Mesodermal cell (in vitro differentiated cells): ENCODE measurements around the gene P2RX6.

Experiments used
- H3K27ac ChIP-seq: 2 replicates; pipeline ENCODE4 v1.7.0; 2013; ENCODE audit warnings: mild to moderate bottlenecking, low read depth, low read length, moderate library complexity; ENCODE audit not compliant: severe bottlenecking
- H3K36me3 ChIP-seq: 2 replicates; pipeline ENCODE4 v1.7.1; 2013; ENCODE audit warnings: mild to moderate bottlenecking, low read length, moderate library complexity; ENCODE audit not compliant: control insufficient read depth, insufficient read depth
- H3K4me1 ChIP-seq: one replicate; pipeline ENCODE4 v1.7.1; 2013; ENCODE audit warnings: mild to moderate bottlenecking, low read length; ENCODE audit not compliant: insufficient read depth, control insufficient read depth, poor library complexity, severe bottlenecking
- H3K4me3 ChIP-seq: 2 replicates; pipeline ENCODE4 v1.7.0; 2013; ENCODE audit warnings: low read length, control low read depth, mild to moderate bottlenecking; ENCODE audit not compliant: insufficient read depth, poor library complexity, severe bottlenecking; ENCODE audit errors: extremely low read depth
- H3K9me3 ChIP-seq: 2 replicates; pipeline ENCODE4 v1.7.1; 2013; ENCODE audit warnings: mild to moderate bottlenecking, low read length, moderate library complexity; ENCODE audit not compliant: control insufficient read depth
- WGBS, 2 experiments: methylation state at CpG; one replicate each; pipeline ENCODE4 v1.1.5; 2013; ENCODE audit warnings: missing lambda C conversion rate in 2 of 2; ENCODE audit not compliant: insufficient coverage in 2 of 2; 5-methylcytosine and 5-hydroxymethylcytosine counted together

P2RX6 gene

GRCh38 chr22:20980938-20981722 is 33.8 kb upstream of the P2RX6 start:
- H3K4me3 ChIP-seq, result peak overlapping the region; percentile 83
- H3K27ac ChIP-seq, result peak overlapping the region; percentile 71
- peaks cover 11% of the 10 kb centered on the region for H3K4me1 ChIP-seq
- 75 to 100% methylated on average over 4 of the region's 10 CpGs for WGBS, 2 experiments
- peaks cover 12% of the 10 kb centered on the region for H3K9me3 ChIP-seq
- H3K36me3 ChIP-seq, result peaks cover 24% of the 10 kb centered on the region

- Histone ChIP-seq H3K4me3 (peak within 1 kb of the TSS; percentile 83), H3K9me3 (peaks cover 12% of the 10 kb centered on the region), H3K4me1 (peaks cover 11% of the 10 kb centered on the region), H3K27ac (peak within 1 kb of the TSS; percentile 71), H3K36me3 (peaks cover 28% of the 10 kb centered on the region)
- 0 to 1% methylated on average over 75 to 76 of the region's 87 CpGs for WGBS, 2 experiments
Observed at GRCh38 chr22:20981787-20982562, 33.0 kb upstream of the P2RX6 start, which contains the start of gene LZTR1. LZTR1 (plus strand) TSS chr22:20982297; CDS start chr22:20982372, 75 bp downstream.

DNA sequence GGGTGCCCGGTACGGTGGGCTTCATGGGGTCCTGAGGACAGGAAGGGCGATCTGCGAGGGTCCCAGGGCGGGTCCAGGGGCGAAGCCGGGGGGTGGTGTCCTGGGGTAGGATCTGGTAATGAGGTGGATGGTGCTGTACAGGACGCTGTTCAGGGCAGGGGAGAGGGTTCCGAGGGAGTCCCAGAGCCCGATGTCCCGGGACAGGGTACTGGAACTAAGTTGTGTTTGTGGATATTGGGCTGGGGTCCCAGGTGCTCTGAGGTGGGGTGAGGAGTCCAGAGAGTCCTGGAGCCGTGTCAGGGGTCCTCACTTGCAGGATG is 32.4 kb upstream of the P2RX6 start:
- H3K27ac ChIP-seq, result no peak overlapping the region

DNA sequence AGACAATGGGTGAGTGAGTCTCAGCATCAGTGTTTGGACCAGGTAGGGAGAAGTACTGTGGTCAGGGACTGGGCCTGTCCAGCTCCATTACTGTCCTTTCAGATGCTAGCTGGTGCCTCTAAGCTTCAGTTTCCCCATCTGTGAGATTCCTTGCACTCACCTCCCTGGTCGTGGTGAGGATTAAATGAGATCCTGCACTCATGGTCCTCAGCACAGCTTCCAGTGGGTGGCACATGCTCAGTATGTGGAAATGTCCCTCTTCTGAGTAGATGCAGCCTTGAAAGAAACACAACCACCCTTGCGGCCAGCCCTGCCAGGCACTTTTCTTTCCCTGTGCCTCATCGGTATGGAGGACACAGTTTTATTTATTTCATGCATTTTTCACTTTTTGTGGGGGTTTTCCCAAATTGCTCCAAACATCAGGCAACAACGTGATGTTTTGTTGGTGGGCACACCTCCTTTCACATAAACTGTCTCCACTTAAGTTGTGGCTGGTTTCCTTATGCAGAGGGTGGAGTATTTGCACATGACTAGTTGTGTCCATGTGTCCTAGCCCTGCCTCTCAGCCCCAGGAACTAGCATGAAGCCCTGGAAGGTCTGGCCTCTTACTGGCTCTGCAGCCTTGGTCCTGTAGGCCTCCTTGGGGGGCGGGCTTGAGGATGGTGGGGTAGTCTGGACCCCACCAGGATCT is 31.7 kb upstream of the P2RX6 start:
- Histone ChIP-seq H3K9me3 (peaks cover 11% of the 10 kb centered on the region), H3K4me3 (peak overlapping the region; percentile 83), H3K36me3 (peaks cover 39% of the 10 kb centered on the region), H3K4me1 (peaks cover 11% of the 10 kb centered on the region), H3K27ac (no peak overlapping the region)
- WGBS, 2 experiments, result 100% methylated on average over 1 to 3 of the region's 5 CpGs

More for the DNA sequence above, 32.4 kb upstream of the P2RX6 start:
- WGBS, 2 experiments, result 9% methylated on average over 10 to 12 of the region's 12 CpGs
- H3K9me3 ChIP-seq, result peaks cover 12% of the 10 kb centered on the region
- peaks cover 11% of the 10 kb centered on the region for H3K4me1 ChIP-seq
- H3K4me3 ChIP-seq, result peak overlapping the region; percentile 83
- H3K36me3 ChIP-seq, result peaks cover 32% of the 10 kb centered on the region

- 90 to 95% methylated on average over 7 of the region's 7 CpGs for WGBS, 2 experiments
- H3K4me1 ChIP-seq, result peaks cover 11% of the 10 kb centered on the region
Observed at GRCh38 chr22:20985720-20986119, 29.2 kb upstream of the P2RX6 start.

DNA sequence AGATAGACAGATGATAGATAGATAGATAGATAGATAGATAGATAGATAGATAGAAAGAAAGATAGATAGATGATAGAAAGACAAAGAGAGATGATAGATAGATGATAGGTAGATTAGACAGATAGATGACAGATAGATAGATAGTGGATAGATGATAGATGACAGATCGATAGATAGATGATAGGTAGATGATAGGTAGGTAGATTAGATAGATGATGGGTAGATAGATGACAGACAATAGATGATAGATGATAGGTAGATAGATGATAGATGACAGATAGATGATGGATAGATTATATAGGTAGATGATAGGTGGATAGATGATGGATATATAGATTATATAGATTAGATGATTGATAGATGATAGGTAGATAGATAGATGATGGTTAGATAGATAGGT is 28.6 kb upstream of the P2RX6 start:
- H3K4me1 ChIP-seq, result peaks cover 9% of the 10 kb centered on the region
- no peak overlapping the region for H3K4me3 ChIP-seq
- no peaks in the 10 kb centered on the region for H3K9me3 ChIP-seq
- H3K27ac ChIP-seq, result no peak overlapping the region
- H3K36me3 ChIP-seq, result peaks cover 61% of the 10 kb centered on the region
- WGBS, 2 experiments, result 88 to 92% methylated on average over 1 of the region's 1 CpG

More at GRCh38 chr22:20985720-20986119, 29.2 kb upstream of the P2RX6 start:
- H3K4me3 ChIP-seq, result no peak overlapping the region
- no peak overlapping the region for H3K27ac ChIP-seq
- H3K36me3 ChIP-seq, result peaks cover 54% of the 10 kb centered on the region
- no peaks in the 10 kb centered on the region for H3K9me3 ChIP-seq

- no peak overlapping the region for H3K27ac ChIP-seq
- H3K36me3 ChIP-seq, result peaks cover 70% of the 10 kb centered on the region
- peaks cover 7% of the 10 kb centered on the region for H3K4me1 ChIP-seq
- no peaks in the 10 kb centered on the region for H3K9me3 ChIP-seq
- no peak overlapping the region for H3K4me3 ChIP-seq
- 95 to 98% methylated on average over 6 to 12 of the region's 14 CpGs for WGBS, 2 experiments
Observed at GRCh38 chr22:20987375-20987774, 27.6 kb upstream of the P2RX6 start.

DNA sequence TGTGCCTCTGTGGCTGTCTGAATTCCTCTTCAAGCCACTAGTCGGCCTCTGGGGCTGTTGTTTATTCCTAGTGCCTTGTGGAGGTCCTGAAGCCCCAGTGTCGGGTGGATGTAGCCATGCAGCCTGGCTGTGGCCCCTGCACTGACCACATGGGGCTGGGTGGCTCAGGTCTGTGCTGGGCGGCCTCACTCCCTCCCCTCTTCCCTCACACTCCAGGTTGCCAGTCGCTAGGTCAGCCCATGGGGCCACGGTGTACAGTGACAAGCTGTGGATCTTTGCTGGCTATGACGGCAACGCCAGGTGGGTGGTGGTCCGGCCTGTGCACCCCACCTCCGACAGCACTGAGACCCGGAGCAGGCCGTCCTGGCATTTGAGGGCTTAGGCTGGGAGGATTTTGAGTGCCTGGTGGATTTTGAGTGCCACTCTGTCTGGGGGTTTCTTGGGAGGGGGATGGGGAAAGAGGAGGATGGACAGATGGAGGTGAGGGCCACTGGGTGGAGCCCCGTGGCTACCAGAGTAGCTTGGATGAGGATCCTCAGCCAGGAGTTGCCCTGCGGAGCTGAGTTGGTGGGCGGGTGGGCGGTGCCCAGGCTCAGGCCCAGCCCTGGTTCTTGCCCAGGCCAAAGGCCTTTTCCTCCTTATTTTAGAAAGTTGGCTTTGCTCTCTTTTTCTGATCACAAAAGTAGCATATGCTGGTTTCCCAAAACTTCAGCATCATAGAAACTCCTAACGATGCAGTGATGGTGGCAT is 26.2 kb upstream of the P2RX6 start:
- 82 to 94% methylated on average over 10 to 13 of the region's 16 CpGs for WGBS, 2 experiments
- peaks cover 73% of the 10 kb centered on the region for H3K36me3 ChIP-seq
- no peaks in the 10 kb centered on the region for H3K4me1 ChIP-seq
- no peaks in the 10 kb centered on the region for H3K9me3 ChIP-seq
- no peak overlapping the region for H3K27ac ChIP-seq
- no peak overlapping the region for H3K4me3 ChIP-seq

GRCh38 chr22:20989323-20990138 is 25.4 kb upstream of the P2RX6 start:
- H3K36me3 ChIP-seq, result peaks cover 69% of the 10 kb centered on the region
- H3K27ac ChIP-seq, result no peak overlapping the region
- 85 to 90% methylated on average over 6 to 11 of the region's 17 CpGs for WGBS, 2 experiments
- H3K4me3 ChIP-seq, result no peak overlapping the region
- no peaks in the 10 kb centered on the region for H3K4me1 ChIP-seq
- no peaks in the 10 kb centered on the region for H3K9me3 ChIP-seq
